ENCODE data around the gene CAMSAP3.

DNA sequence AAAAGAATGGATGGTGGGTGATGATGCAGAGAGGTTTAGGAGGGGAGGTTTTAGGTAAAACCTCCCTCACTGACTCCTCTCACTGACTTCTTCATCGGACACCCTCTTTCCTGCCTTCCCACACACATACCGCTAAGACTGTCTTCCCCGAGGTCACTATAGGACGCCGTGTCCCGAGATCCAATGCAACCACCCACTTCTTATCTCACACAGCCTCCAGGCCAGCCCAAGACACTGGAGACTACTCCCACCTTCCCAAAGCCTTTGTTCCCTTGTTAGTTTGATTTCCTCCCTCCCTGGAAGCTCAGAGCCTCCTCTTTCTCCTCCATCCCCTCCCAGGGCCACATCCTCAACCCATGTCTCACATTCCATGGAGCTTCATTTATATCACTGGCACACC is 16.5 kb upstream of the CAMSAP3 start:
- TF ChIP-seq POLR2AphosphoS5 (IDR thresholded peaks at IDR 0.05; ENCODE audit: low read length): no peak
- TF ChIP-seq HCFC1 (IDR thresholded peaks at IDR 0.05; ENCODE audit: low read length): no peak
- TF ChIP-seq, protein P1, sequence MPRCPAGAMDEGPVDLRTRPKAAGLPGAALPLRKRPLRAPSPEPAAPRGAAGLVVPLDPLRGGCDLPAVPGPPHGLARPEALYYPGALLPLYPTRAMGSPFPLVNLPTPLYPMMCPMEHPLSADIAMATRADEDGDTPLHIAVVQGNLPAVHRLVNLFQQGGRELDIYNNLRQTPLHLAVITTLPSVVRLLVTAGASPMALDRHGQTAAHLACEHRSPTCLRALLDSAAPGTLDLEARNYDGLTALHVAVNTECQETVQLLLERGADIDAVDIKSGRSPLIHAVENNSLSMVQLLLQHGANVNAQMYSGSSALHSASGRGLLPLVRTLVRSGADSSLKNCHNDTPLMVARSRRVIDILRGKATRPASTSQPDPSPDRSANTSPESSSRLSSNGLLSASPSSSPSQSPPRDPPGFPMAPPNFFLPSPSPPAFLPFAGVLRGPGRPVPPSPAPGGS (IDR thresholded peaks at IDR 0.05; ENCODE audit: borderline replicate concordance, insufficient read depth, low read depth, low read length, poor library complexity, severe bottlenecking): no peak
